Pons (tissue), 1 donor: ENCODE results near the gene TCF4.

ENCODE experiments used
- DNase-seq: peaks from one replicate; pipeline ENCODE4 v3.0.0-alpha.2; 2016; ENCODE audit warnings: low spot score

The TCF4 gene

DNA sequence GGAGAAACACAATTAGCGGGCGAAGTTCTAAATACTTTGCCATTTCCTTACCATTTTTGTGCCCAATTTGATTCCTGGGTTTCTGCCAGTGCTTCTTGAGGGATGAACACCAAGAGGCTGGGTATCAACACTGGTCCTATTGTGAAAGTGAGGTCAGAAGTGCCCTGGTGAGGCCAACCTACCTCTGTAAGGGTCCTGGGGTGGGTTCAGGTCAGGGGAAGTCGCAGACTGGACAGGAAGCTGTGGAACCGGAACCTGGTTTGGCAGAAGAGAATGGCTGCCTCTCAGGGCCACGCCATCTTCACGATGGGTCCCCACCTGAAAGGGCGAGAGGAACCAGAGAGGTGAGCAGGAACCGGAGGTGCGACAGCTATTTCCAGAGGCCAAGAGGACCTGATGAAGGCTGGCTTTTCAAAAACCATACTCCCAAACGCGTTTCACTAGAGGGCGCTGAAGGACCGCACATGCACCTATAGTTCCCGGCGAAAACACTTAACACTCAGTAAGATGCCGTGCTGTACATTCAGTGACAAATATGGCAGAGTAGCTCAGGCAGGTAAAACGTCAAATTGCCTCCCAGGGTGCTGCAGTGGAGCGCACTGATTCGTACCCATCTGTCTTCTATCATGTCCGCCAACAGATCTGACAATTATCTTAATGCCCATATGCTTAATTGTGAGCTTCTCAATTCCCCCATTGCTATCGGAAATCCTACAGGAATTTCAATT, 353.5 kb downstream of the TCF4 start:
- DNase-seq: peak; percentile 92

DNA sequence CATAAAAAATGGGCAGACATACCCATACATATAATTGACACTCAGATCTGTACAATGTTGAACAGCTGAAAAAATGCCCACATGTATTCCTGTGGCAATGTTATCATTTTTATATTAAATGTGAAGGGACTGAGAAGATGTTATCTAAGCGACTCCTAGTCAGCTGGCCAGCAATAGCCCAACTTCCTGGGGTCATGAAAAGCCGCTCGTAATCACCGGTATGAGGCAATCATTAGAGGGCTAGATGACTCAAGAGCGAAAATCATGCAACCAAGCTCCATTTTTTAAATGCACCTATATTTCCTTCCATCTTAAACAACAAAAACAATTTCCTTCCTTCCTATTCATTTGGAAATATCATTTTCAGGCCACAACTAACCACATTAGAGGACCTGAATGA, 354.1 kb downstream of the TCF4 start:
- DNase-seq: no peak

GRCh38 chr18:55232506-55232905, 355.5 kb downstream of the TCF4 start:
- DNase-seq: no peak

DNA sequence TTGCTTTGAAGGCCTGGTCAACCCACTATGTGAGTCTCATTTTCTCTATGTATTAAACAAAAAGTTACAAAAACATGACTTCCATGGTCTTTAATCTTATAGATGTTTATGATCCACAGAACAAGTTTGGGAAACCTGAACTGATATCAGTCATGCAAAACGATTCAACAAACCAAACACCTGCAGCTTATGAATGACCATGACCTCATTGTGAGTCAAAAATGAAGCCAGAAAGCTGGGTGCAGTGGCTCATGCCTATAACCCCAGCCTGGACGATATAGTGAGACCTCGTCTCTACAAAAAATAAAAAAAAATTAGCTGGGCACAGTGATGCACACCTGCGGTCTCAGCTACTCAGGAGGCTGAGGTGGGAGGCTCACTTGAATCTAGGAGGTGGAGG, 358.3 kb downstream of the TCF4 start:
- no peak for DNase-seq

DNA sequence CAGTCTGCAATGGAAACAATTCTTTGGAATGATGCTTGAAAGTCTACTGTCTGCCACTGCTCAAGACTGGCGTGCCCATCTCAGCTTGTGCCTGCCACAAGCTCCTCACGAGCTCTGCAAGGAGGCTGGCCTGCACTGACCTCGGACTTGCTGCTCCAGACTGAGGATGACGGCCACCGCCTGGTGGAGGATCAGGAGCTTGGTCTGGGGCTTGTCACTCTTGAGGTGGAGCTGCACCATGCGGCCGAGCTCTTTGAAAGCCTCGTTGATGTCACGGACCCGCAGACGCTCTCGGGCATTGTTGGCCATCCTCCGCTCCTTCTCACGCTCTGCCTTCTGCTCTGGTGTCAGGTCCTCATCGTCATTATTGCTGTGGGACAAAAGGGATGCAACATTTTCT, 359.3 kb downstream of the TCF4 start:
- no peak for DNase-seq

DNA sequence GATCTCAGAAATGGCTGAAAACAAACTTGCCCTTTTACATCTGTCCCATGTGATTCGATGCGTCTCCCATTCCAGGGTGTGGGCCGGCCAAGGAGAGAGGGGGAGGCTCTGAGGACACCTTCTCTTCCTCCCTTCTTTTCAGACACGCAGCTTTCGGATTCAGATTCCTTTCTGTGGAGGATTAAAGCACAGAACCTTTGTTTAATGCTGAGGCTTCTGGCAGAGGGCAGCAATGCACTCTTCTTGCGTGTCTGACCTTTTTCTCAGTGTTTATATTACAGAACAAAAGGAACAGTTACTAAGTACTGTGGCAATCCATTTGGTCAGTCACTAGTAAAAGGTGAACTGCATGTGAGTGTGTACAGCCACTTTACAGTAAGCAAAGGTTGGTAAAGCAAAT, 359.8 kb downstream of the TCF4 start:
- DNase-seq: no peak

GRCh38 chr18:55227771-55228170, 360.2 kb downstream of the TCF4 start:
- no peak for DNase-seq

- no peak for DNase-seq
Measured at GRCh38 chr18:55226044-55226443, 361.9 kb downstream of the TCF4 start.

DNA sequence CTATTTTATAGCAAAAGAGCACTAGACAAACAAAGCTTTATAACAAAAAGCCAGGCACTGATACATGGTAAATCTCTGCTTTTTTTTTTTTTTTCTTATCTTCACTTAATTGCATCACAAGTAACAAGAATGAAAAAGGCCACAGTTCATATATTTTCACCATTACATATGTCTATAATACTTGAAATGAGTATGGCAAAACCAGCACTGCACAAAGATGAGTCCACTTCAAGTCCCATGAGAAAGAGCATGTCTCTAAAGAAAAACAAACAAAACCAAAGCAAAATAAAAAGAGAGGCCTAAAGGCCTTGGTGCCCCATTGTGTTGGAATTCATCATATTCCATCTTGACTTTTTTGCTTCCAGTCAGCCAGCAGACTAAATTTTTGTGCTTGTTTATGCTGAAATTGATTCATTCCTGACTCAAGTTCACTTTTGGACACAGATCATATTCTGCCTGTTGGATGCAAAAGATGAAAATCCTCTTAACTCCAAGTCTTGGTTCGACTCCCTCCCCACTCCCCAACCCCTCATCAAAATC, 363.8 kb downstream of the TCF4 start:
- no peak for DNase-seq

DNA sequence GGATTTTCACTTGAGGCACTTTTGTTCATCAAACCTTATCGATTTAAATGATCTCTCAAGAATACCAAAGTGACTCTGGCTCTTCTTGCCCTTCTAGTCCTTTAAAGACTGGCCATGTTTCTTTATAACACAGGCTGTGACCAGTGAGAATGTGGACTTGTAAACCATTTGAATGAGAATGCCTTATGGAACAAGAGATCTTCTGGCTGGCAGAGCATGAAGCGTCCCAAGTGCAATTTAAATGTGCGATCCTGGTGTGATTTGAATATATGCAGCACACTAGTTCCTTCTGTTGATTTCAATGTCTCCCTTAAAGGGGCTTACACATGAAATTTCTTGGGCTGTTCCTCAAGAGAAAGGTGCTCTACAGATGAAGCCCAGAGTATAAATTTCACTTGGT, 366.4 kb downstream of the TCF4 start:
- no peak for DNase-seq

GRCh38 chr18:55220523-55220922, 367.5 kb downstream of the TCF4 start:
- peak; percentile 60 for DNase-seq

- DNase-seq: no peak
Measured at GRCh38 chr18:55219823-55220222, 368.2 kb downstream of the TCF4 start.

GRCh38 chr18:55219059-55219458, 368.9 kb downstream of the TCF4 start:
- no peak for DNase-seq

GRCh38 chr18:55214969-55215368, 373.0 kb downstream of the TCF4 start:
- DNase-seq: no peak

DNA sequence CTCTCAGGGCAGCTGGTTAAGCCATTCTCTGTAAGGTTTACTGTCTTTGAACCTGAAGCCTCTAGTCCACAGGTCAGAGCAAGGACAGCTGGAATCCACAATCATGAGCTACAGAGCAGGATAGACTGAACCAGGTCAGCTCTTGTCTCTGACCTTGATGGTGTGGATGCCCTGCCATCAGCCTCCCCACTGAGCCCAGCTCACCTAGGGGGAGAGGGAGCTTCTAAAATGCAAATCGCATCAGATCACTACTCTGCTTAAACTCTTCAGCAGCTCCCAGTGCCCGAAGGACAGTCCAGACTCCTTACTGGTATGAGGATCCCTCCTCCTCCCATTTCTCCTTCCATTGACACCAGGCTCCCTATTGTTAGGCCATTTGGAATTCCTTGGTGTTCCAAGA, 373.5 kb downstream of the TCF4 start:
- no peak for DNase-seq

GRCh38 chr18:55213586-55213985, 374.4 kb downstream of the TCF4 start:
- DNase-seq: no peak

GRCh38 chr18:55206927-55207326, 381.1 kb downstream of the TCF4 start:
- DNase-seq: no peak

DNA sequence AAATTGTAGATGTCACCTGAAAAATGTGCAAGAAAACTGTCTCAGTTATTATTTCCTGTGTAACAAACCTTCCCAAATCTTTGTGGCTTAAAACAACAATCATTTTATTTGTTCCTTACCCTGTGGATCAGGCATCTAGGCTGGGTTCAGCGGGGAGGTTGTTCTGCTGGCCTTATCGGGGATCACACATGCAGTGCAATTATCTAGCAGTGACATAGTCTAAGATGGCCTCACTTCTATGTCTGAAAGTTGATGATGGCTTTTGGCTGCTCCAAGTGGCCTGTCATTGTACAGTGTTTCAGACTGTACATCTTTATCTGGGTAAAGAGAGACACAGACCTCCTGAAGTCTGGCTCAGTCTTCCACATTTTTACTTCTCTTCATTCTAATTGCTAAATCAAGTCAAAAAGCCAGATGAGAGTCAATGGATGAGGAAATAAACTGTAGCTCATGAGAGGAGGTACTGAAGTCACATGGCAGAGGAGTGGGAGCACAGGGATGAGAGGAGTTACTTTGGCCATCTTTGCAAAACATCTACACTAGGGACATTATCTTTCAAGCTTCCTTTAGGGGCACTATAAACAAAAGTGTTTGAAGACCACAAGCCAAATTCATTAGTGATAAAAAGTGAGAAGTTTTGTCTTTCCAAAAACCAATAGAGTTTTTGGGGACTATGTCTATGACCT, 385.6 kb downstream of the TCF4 start:
- no peak for DNase-seq

- DNase-seq: no peak
Measured at GRCh38 chr18:55199291-55199963, 388.6 kb downstream of the TCF4 start.

DNA sequence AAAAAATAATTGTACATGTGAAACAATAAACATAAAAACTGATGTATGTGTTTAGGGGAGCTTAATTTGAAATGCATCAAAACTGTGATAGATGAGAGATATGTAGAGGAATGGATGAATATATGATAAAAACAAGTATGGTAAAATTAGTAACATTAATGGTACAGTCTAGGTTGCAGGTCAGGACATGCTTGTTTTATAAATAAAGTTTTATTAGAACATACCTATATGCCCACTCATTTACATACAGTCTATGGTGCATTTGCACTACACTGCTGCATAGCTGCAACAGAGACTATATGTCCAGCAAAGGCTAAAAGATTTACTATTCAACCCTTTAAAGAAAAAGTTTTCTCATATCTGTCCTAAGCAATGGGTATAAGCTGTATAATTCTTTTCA, 392.1 kb downstream of the TCF4 start:
- DNase-seq: no peak

- DNase-seq: no peak
Measured at GRCh38 chr18:55189972-55190371, 398.0 kb downstream of the TCF4 start.

- DNase-seq: no peak
Measured at GRCh38 chr18:55186588-55186987, 401.4 kb downstream of the TCF4 start.

- no peak for DNase-seq
Measured at GRCh38 chr18:55185391-55185790, 402.6 kb downstream of the TCF4 start.
